ENCODE results near the gene SAMD11.
"Not testable (repeated sequence)": the region's sequence is repeated elsewhere in the genome, so short reads cannot be mapped to it uniquely, and the experiment has no call there.

The SAMD11 gene

GRCh38 chr1:965526-966134 lies 41.9 kb downstream of the SAMD11 start:
- DNase-seq: no peak

- DNase-seq: peak; percentile 66
These were observed 42.5 kb downstream of the SAMD11 start, which contains the start of gene PLEKHN1 for GRCh38 chr1:966135-966703. Gene PLEKHN1 (plus strand): TSS chr1:966482. CDS start chr1:966532, 50 bp downstream.

GRCh38 chr1:966704-967300 lies 43.1 kb downstream of the SAMD11 start:
- peak; percentile 74 for DNase-seq

GRCh38 chr1:967466-968343 lies 44.0 kb downstream of the SAMD11 start:
- DNase-seq: no peak

- no peak for DNase-seq
These were observed 45.6 kb downstream of the SAMD11 start for GRCh38 chr1:969260-969855.

- DNase-seq: no peak
These were observed 46.7 kb downstream of the SAMD11 start for GRCh38 chr1:970242-970972.

GRCh38 chr1:970973-971730 lies 47.4 kb downstream of the SAMD11 start:
- no peak for DNase-seq

- no peak for DNase-seq
These were observed 48.2 kb downstream of the SAMD11 start for GRCh38 chr1:971751-972506.

GRCh38 chr1:972726-973458 lies 49.2 kb downstream of the SAMD11 start:
- no peak for DNase-seq

GRCh38 chr1:973459-974292 lies 50.0 kb downstream of the SAMD11 start:
- DNase-seq: no peak

- DNase-seq: no peak
These were observed 50.5 kb downstream of the SAMD11 start for GRCh38 chr1:974293-974640.

GRCh38 chr1:974687-975328 lies 51.1 kb downstream of the SAMD11 start:
- no peak for DNase-seq

- no peak for DNase-seq
These were observed 51.6 kb downstream of the SAMD11 start for GRCh38 chr1:975365-975764.

- DNase-seq: peak; percentile 42
These were observed 52.4 kb downstream of the SAMD11 start for GRCh38 chr1:975896-976683.

GRCh38 chr1:976791-977190 lies 53.1 kb downstream of the SAMD11 start:
- DNase-seq: not testable (repeated sequence)

GRCh38 chr1:978069-978834 lies 54.5 kb downstream of the SAMD11 start:
- DNase-seq: no peak

All from fibroblast of skin of right biceps (primary cell).